ELF-1 (cell line): ENCODE data around the gene GARNL3.

ENCODE experiments used
- DNase-seq: peaks from one replicate; pipeline ENCODE4 v3.0.0-alpha.2; 2016; ENCODE audit warnings: low read depth, low spot score

The GARNL3 gene

GRCh38 chr9:127264462-127265219, at the start of gene GARNL3:
GARNL3 (plus strand) TSS chr9:127264774; CDS start chr9:127264878, 104 bp downstream.
- DNase-seq, result no peak

GRCh38 chr9:127215268-127216209, 49.0 kb upstream of the GARNL3 start:
- no peak for DNase-seq

- DNase-seq, result no peak
Measured at GRCh38 chr9:127216210-127216887, 48.2 kb upstream of the GARNL3 start.

GRCh38 chr9:127216888-127217217, 47.7 kb upstream of the GARNL3 start:
- no peak for DNase-seq

GRCh38 chr9:127218818-127219217, 45.8 kb upstream of the GARNL3 start:
- DNase-seq, result no peak

GRCh38 chr9:127219520-127219919, 45.1 kb upstream of the GARNL3 start:
- no peak for DNase-seq

GRCh38 chr9:127221695-127222094, 42.9 kb upstream of the GARNL3 start:
- DNase-seq, result no peak

- DNase-seq, result no peak
Measured at GRCh38 chr9:127222388-127223095, 42.0 kb upstream of the GARNL3 start.

GRCh38 chr9:127223266-127223665, 41.3 kb upstream of the GARNL3 start:
- DNase-seq, result no peak

- DNase-seq, result no peak
Measured at GRCh38 chr9:127223810-127224177, 40.8 kb upstream of the GARNL3 start.

GRCh38 chr9:127224178-127224882, 40.2 kb upstream of the GARNL3 start:
- DNase-seq, result peak; percentile 98

- DNase-seq, result no peak
Measured at GRCh38 chr9:127224883-127225739, 39.5 kb upstream of the GARNL3 start.

- DNase-seq, result no peak
Measured at GRCh38 chr9:127225801-127226625, 38.6 kb upstream of the GARNL3 start.

GRCh38 chr9:127229691-127230417, 34.7 kb upstream of the GARNL3 start:
- DNase-seq, result no peak

GRCh38 chr9:127231666-127232065, 32.9 kb upstream of the GARNL3 start:
- DNase-seq, result no peak

- no peak for DNase-seq
Measured at GRCh38 chr9:127232833-127233549, 31.6 kb upstream of the GARNL3 start.

- DNase-seq, result no peak
Measured at GRCh38 chr9:127233550-127233949, 31.0 kb upstream of the GARNL3 start.

- DNase-seq, result no peak
Measured at GRCh38 chr9:127233989-127234388, 30.6 kb upstream of the GARNL3 start.
